Measurements from ENCODE around the gene TLK1. TPM values are rescaled to one million over a fixed set of nuclear protein-coding genes. Genes with fewer than 3 reads are reported as not detected.

The TLK1 gene
- total and polyA plus RNA-seq, 9 of the 15 experiments (the other 6 are each of a cell fraction or from before 2014, with no cell fraction given): 20.2 to 101 (median 40.5) TPM

GRCh38 chr2:171160956-171161740 lies 455 bp upstream of the TLK1 start (continued):
- TF ChIP-seq, protein P1, sequence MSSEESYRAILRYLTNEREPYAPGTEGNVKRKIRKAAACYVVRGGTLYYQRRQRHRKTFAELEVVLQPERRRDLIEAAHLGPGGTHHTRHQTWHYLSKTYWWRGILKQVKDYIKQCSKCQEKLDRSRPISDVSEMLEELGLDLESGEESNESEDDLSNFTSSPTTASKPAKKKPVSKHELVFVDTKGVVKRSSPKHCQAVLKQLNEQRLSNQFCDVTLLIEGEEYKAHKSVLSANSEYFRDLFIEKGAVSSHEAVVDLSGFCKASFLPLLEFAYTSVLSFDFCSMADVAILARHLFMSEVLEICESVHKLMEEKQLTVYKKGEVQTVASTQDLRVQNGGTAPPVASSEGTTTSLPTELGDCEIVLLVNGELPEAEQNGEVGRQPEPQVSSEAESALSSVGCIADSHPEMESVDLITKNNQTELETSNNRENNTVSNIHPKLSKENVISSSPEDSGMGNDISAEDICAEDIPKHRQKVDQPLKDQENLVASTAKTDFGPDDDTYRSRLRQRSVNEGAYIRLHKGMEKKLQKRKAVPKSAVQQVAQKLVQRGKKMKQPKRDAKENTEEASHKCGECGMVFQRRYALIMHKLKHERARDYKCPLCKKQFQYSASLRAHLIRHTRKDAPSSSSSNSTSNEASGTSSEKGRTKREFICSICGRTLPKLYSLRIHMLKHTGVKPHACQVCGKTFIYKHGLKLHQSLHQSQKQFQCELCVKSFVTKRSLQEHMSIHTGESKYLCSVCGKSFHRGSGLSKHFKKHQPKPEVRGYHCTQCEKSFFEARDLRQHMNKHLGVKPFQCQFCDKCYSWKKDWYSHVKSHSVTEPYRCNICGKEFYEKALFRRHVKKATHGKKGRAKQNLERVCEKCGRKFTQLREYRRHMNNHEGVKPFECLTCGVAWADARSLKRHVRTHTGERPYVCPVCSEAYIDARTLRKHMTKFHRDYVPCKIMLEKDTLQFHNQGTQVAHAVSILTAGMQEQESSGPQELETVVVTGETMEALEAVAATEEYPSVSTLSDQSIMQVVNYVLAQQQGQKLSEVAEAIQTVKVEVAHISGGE (CRISPR knock-in tag; IDR thresholded peaks at IDR 0.05): peak in 1 of 3 experiments; percentile 60; a peak in 2 of 6 replicates
- no peak for TF ChIP-seq NFE2L1 (tag; IDR thresholded peaks at IDR 0.05; ENCODE audit: borderline replicate concordance, low read depth)
- no peak for TF ChIP-seq SFPQ (IDR thresholded peaks at IDR 0.05; ENCODE audit: low read depth, low read length)
- TF ChIP-seq, protein P2, sequence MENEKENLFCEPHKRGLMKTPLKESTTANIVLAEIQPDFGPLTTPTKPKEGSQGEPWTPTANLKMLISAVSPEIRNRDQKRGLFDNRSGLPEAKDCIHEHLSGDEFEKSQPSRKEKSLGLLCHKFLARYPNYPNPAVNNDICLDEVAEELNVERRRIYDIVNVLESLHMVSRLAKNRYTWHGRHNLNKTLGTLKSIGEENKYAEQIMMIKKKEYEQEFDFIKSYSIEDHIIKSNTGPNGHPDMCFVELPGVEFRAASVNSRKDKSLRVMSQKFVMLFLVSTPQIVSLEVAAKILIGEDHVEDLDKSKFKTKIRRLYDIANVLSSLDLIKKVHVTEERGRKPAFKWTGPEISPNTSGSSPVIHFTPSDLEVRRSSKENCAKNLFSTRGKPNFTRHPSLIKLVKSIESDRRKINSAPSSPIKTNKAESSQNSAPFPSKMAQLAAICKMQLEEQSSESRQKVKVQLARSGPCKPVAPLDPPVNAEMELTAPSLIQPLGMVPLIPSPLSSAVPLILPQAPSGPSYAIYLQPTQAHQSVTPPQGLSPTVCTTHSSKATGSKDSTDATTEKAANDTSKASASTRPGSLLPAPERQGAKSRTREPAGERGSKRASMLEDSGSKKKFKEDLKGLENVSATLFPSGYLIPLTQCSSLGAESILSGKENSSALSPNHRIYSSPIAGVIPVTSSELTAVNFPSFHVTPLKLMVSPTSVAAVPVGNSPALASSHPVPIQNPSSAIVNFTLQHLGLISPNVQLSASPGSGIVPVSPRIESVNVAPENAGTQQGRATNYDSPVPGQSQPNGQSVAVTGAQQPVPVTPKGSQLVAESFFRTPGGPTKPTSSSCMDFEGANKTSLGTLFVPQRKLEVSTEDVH (IDR thresholded peaks at IDR 0.05; ENCODE audit: low read depth, partially characterized antibody): peak; percentile 46
- TF ChIP-seq ZBTB7A (IDR thresholded peaks at IDR 0.05; ENCODE audit: borderline replicate concordance, control insufficient read depth, low read depth, low read length): 0 out of 2 replicates have a peak, but pooled peaks have one; percentile 42
- TF ChIP-seq POU5F1 (IDR thresholded peaks at IDR 0.05; ENCODE audit: borderline replicate concordance, low read depth, low read length, partially characterized antibody): no peak
- peak; percentile 14; the same call in 1 of the 2 replicates for TF ChIP-seq BCOR (IDR thresholded peaks at IDR 0.05)
- TF ChIP-seq MAZ (CRISPR knock-in tag; conservative IDR thresholded peaks at IDR 0.05 in 1 of 2, IDR thresholded peaks at IDR 0.05 in 1 of 2): peak in 1 of 2 experiments; percentile 64; a peak in 2 of 4 replicates
- TF ChIP-seq TCFL5 (CRISPR knock-in tag; conservative IDR thresholded peaks at IDR 0.05): no peak
- peak; percentile 42; the same call in 1 of the 2 replicates for TF ChIP-seq MYC (IDR thresholded peaks at IDR 0.05; ENCODE audit: low read depth, low read length)
- TF ChIP-seq MYC (CRISPR knock-in tag; IDR thresholded peaks at IDR 0.05; ENCODE audit: borderline replicate concordance, low read depth): no peak
- peak; percentile 67 for TF ChIP-seq POLR2H (tag; IDR thresholded peaks at IDR 0.05; ENCODE audit: low read depth)
- TF ChIP-seq, protein P3, sequence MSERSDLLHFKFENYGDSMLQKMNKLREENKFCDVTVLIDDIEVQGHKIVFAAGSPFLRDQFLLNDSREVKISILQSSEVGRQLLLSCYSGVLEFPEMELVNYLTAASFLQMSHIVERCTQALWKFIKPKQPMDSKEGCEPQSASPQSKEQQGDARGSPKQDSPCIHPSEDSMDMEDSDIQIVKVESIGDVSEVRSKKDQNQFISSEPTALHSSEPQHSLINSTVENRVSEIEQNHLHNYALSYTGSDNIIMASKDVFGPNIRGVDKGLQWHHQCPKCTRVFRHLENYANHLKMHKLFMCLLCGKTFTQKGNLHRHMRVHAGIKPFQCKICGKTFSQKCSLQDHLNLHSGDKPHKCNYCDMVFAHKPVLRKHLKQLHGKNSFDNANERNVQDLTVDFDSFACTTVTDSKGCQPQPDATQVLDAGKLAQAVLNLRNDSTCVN (CRISPR knock-in tag; IDR thresholded peaks at IDR 0.05): 0 out of 2 replicates have a peak, but pooled peaks have one; percentile 52
- peak; percentile 61 for TF ChIP-seq POLR2AphosphoS5 (IDR thresholded peaks at IDR 0.05; ENCODE audit: control insufficient read depth, insufficient read depth, low read depth, low read length)

All from K562 (cell line).